ENCODE data around the gene ABCC6. TPM values are rescaled to one million over a fixed set of nuclear protein-coding genes. Genes with fewer than 3 reads are reported as not detected.
A peak's percentile ranks its signal among the peaks of the same experiment; 100 is the strongest.

The ABCC6 gene
- polyA plus RNA-seq, 3 donors, result 6.1 to 16.5 (median 14.7) TPM

- TF ChIP-seq CTCF (IDR thresholded peaks at IDR 0.05), result no peak
- Mint-ChIP-seq H3K27me3 (ENCODE audit: low read depth in 3 of 3) (peaks cover 0 to 2% (median 0%) of the 10 kb centered on the region in 3 donors), H3K4me3 (no peak overlapping the region), H3K9me3 (peaks cover 0 to 2% (median 0%) of the 10 kb centered on the region in 7 donors), H3K36me3 (peaks cover 87 to 94% of the 10 kb centered on the region in 2 donors), H3K4me1 (peaks cover 2% of the 10 kb centered on the region), H3K27ac (peak overlapping the region in 1 of 7 donors; percentile 37)
- no peak overlapping the region for H3K27ac ChIP-seq (ENCODE audit: low read depth in 1 of 2, low read length in 2 of 2)
- H3K9ac ChIP-seq (ENCODE audit: insufficient read depth, low read length, poor library complexity, severe bottlenecking), result no peak overlapping the region
- no peaks in the 10 kb centered on the region for H3K9me3 ChIP-seq (replicated peaks in 1 of 2; ENCODE audit: control insufficient read depth in 1 of 2, insufficient read depth in 1 of 2, low read length in 2 of 2)
- peaks cover 9% of the 10 kb centered on the region for H4K20me1 ChIP-seq (ENCODE audit: insufficient read depth, low read length)
- no peak overlapping the region for H3K4me3 ChIP-seq (replicated peaks in 1 of 3; ENCODE audit: low read depth in 2 of 3, low read length in 3 of 3)
- no peaks in the 10 kb centered on the region for H3K27me3 ChIP-seq (ENCODE audit: control insufficient read depth in 2 of 2, insufficient read depth in 2 of 2, low read length in 2 of 2)
- intact Hi-C loops (cut with micrococcal nuclease), result no loop called here
- no peak overlapping the region for H2AFZ ChIP-seq (ENCODE audit: insufficient read depth, low read depth, low read length, poor library complexity, severe bottlenecking)
- WGBS (ENCODE audit: insufficient coverage), result 98% methylated on average over 7 of the region's 10 CpGs
- no peak overlapping the region for H3K4me2 ChIP-seq (replicated peaks; ENCODE audit: extremely low read depth, low read length, poor library complexity, severe bottlenecking)
- no peaks in the 10 kb centered on the region for H3K4me1 ChIP-seq (ENCODE audit: control insufficient read depth in 1 of 2, insufficient read depth in 2 of 2, low read length in 2 of 2)
- no peaks in the 10 kb centered on the region for H3K79me2 ChIP-seq (ENCODE audit: insufficient read depth, low read length)
- DNase-seq, result no peak
- H3K36me3 ChIP-seq (replicated peaks in 1 of 2; ENCODE audit: control insufficient read depth in 1 of 2, insufficient read depth in 2 of 2, low read length in 2 of 2), result peaks cover 82 to 94% of the 10 kb centered on the region in 2 donors
These were observed 84.2 kb downstream of the ABCC6 start for GRCh38 chr16:16139061-16139460.

GRCh38 chr16:16138034-16138635 lies 85.2 kb downstream of the ABCC6 start:
- Histone ChIP-seq H3K4me1 (ENCODE audit: control insufficient read depth in 1 of 2, insufficient read depth in 2 of 2, low read length in 2 of 2) (no peaks in the 10 kb centered on the region), H3K27ac (ENCODE audit: low read depth in 1 of 2, low read length in 2 of 2) (no peak overlapping the region), H2AFZ (ENCODE audit: insufficient read depth, low read depth, low read length, poor library complexity, severe bottlenecking) (no peak overlapping the region), H3K4me3 (replicated peaks in 1 of 3; ENCODE audit: low read depth in 2 of 3, low read length in 3 of 3) (no peak overlapping the region), H3K4me2 (replicated peaks; ENCODE audit: extremely low read depth, low read length, poor library complexity, severe bottlenecking) (no peak overlapping the region), H3K9me3 (replicated peaks in 1 of 2; ENCODE audit: control insufficient read depth in 1 of 2, insufficient read depth in 1 of 2, low read length in 2 of 2) (no peaks in the 10 kb centered on the region), H3K79me2 (ENCODE audit: insufficient read depth, low read length) (no peaks in the 10 kb centered on the region), H4K20me1 (ENCODE audit: insufficient read depth, low read length) (peaks cover 2% of the 10 kb centered on the region), H3K27me3 (ENCODE audit: control insufficient read depth in 2 of 2, insufficient read depth in 2 of 2, low read length in 2 of 2) (no peaks in the 10 kb centered on the region), H3K9ac (ENCODE audit: insufficient read depth, low read length, poor library complexity, severe bottlenecking) (no peak overlapping the region), H3K36me3 (replicated peaks in 1 of 2; ENCODE audit: control insufficient read depth in 1 of 2, insufficient read depth in 2 of 2, low read length in 2 of 2) (peaks cover 88 to 96% of the 10 kb centered on the region in 2 donors)
- Mint-ChIP-seq H3K4me3 (no peak overlapping the region), H3K9me3 (peaks cover 0 to 2% (median 0%) of the 10 kb centered on the region in 7 donors), H3K27me3 (ENCODE audit: low read depth in 3 of 3) (peaks cover 0 to 2% (median 0%) of the 10 kb centered on the region in 3 donors), H3K4me1 (peaks cover 2% of the 10 kb centered on the region), H3K27ac (no peak overlapping the region), H3K36me3 (peaks cover 91 to 96% of the 10 kb centered on the region in 2 donors)
- TF ChIP-seq CTCF (IDR thresholded peaks at IDR 0.05), result no peak
- intact Hi-C loops (cut with micrococcal nuclease), result no loop called here
- WGBS (ENCODE audit: insufficient coverage), result 98% methylated on average over 15 of the region's 15 CpGs
- DNase-seq, result no peak

Measured in CD14-positive monocyte (primary cell).